ENCODE data around the gene APBA1. TPM values are rescaled to one million over a fixed set of nuclear protein-coding genes. Genes with fewer than 3 reads are reported as not detected.
"Not testable (repeated sequence)": the region's sequence is repeated elsewhere in the genome, so short reads cannot be mapped to it uniquely, and the experiment has no call there.

Gene APBA1
- total RNA-seq, 1 donor from 2014 or later = 19.7 TPM

DNA sequence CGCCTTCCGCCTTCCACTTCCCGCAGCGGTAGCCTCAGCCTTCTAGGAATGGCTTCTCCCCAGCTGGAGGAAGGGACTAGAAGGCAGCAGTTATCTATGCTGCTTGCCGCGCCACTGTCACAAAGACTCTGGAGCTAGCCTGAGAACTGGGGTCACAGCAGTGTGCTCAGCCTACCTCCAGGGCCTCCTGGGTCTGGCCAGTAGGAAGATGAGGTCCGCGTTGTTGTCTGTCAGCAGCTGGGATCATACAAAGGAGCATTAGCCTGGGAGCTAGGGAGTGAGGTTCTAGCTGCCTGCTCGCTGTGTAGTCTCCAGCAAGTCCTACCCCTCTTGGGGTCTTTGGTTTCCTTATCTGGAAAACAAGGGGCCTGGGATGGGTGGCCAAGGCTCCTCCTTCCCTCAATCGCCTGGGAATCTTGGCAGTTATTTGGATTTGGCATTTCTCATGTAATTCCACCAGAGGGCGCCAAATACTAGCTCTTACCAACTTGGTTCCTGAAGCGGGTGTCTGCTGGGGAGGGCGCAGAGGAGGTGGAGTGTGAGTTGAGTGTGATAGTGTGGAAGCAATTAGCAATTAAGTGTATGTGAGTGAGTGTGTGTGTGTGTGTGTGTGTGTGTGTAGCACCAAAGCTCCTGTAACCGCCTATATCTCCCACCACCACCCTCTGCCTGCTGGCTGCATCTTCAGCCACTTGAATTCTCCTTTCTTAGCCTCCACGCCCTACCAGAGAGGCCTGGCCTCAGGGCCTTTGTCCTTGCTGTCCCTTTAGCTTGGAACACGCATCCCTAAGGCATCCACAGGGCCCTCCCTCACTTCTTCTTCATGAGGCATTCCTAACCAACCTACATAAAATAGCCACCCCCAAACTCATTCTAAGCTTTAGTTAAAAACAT lies 250.0 kb downstream of the APBA1 start:
- ATAC-seq = peak; percentile 98
- DNase-seq (ENCODE audit: low spot score) = peak; percentile 62

DNA sequence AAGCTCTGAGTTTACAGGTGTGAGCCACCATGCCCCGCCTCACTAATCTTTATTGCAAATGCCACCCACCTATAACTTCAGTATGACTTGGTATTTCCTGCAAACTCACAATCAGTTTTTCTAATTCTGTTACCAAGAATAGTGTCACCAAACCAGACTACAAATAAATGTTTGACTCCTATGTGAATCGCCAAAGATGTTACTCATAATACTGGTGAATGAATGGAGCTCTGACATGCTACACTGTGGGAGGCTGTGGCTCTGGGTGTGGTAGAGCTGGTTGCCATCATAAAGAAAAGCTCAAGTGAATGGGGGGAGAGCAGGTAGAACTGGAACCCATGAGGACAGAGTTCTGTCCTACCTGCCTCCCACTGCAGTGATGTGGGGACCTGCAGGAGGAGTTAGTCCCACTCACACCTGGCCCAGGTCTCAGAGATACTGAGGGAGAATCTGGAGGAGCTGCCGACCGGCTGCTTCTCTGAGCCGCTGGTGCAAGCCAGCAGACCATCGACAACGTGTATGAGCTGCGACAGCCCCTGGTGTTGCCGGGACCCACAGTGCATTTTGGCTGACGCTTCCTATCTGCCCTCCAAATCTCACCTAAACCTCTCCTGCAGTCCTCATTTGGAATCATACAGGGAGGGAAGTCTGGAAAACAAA lies 251.4 kb downstream of the APBA1 start:
- DNase-seq (ENCODE audit: low spot score) = no peak

DNA sequence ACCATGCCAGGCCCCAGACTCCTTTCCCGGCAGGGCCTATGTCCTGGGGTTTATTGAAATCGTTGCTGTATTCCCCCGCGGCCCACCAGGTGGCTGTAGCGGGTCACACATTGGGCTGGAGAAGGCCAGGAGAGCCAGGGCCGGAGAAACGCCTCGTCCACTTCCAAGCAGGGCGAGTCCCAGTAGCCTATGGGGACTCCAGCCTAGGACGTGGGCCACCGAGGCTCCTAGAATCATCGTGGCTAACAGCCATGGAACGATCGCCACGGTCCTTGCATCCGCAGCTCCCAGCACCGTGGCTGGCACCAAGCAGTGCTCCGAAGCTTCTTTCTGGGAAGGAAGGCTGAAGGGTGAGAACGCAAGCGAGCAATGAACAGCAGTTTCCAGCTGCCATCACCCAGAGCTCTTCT lies 259.4 kb downstream of the APBA1 start:
- peak; percentile 75 for DNase-seq (ENCODE audit: low spot score)
- ATAC-seq = peak; percentile 100

More for the DNA sequence above, 251.4 kb downstream of the APBA1 start:
- no peak for ATAC-seq

GRCh38 chr9:69411931-69412740 lies 260.0 kb downstream of the APBA1 start:
- ATAC-seq (no peak), DNase-seq (ENCODE audit: low spot score) (no peak)

DNA sequence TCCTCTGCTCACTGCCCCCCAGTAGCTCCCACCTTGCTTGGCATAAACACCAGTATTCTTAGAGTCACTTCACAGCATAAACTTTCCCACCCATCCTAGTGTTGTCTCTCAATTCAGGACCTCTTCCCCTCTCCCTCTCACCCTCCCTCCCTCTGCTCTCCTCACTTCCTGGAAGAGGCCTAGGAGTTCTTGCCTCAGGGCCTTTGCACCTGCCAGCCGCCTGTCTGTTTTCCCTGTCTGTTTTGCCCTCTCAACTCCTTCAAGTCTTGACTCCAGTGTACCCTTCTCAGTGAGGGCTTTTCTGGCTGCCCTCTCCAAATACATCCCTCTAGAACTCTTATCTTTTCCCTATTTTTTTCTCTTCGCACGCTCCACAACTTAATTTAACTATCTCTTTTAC lies 260.9 kb downstream of the APBA1 start:
- ATAC-seq (no peak), DNase-seq (ENCODE audit: low spot score) (no peak)

DNA sequence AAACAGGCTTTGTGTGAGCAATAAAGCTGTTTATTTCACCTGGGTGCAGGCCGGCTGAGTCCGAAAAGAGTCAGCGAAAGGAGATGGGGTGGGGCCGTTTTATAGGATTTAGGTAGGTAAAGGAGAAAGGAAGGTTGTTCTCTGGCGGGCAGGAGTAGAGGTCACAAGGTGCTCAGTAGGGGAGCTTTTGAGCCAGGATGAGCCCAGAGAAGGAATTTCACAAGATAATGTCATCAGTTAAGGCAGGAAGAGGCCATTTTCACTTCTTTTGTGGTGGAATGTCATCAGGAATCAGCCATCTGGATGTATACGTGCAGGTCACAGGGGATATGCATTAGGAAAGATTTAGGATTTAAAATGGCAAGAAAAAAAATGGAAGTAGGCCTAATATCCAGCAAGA lies 262.2 kb downstream of the APBA1 start:
- DNase-seq (ENCODE audit: low spot score); ATAC-seq: not testable (repeated sequence)

- ATAC-seq (no peak), DNase-seq (ENCODE audit: low spot score) (no peak)
Measured at GRCh38 chr9:69400470-69400869, 271.7 kb downstream of the APBA1 start.

GRCh38 chr9:69397384-69398214 lies 274.6 kb downstream of the APBA1 start:
- ATAC-seq = no peak
- DNase-seq (ENCODE audit: low spot score) = no peak

GRCh38 chr9:69396759-69397158 lies 275.4 kb downstream of the APBA1 start:
- ATAC-seq (no peak), DNase-seq (ENCODE audit: low spot score) (no peak)

DNA sequence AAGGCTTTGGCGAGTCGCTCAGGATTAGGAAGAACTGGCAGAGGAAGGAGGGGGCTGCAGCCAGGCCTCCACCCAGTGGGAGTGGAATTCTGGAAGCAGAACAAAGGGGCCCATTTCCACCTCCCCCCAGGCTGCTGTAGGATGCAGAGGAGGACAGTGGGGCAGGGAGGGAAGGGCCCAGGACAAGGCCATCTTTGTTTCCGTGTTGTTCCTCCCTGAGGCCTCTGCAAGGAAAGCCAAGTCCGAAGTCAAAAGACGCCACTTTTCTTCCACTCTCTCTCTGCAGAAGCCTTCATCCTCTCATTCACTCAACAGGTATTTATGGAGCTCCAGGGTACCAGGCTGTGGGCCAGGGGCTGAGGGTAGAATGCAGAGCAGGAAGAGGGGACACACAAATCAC lies 276.5 kb downstream of the APBA1 start:
- no peak for DNase-seq (ENCODE audit: low spot score)

DNA sequence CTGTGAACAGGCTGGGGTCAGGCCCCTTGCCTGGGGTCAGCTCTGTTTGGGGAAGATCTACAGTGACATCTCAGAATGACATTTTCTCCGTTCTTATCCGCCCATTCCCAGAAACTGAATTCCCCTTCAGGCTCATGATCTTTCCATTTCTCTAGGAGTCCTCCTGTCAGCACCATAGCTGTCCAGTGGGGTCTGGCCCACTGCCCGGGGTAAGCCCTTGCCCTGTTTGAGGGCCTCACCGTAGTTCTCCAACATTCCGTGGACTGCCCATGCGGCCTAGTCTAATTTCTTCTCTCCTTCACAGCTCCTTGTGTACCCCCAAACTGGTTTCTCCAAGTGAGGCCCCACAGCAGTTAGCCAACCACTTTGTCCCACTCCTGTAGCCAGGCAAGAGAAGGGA lies 278.7 kb downstream of the APBA1 start:
- no peak for DNase-seq (ENCODE audit: low spot score)
- no peak for ATAC-seq

More for the DNA sequence above, 276.5 kb downstream of the APBA1 start:
- no peak for ATAC-seq

DNA sequence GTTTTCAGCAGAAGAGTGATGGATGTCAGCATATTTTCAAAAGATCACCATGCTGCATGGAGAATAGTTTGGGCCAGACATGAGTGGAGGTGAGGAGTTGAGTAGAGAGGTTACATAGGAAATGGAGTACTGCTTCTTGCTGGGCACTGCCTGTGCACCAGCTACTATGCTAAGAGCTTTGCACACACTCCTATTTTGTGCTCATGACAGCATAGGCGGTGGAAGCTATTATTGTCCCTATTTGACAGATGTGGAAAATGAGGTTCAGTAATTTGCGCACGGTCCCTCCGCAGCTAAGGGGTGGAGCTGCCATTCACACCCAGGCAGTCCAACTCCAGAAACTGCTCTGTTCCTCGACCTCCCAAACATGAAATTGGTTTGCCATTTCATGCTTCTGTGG lies 279.3 kb downstream of the APBA1 start:
- no peak for DNase-seq (ENCODE audit: low spot score)
- ATAC-seq = no peak

GRCh38 chr9:69391946-69392345 lies 280.2 kb downstream of the APBA1 start:
- DNase-seq (ENCODE audit: low spot score) (no peak), ATAC-seq (no peak)

- no peak for DNase-seq (ENCODE audit: low spot score)
Measured at GRCh38 chr9:69391487-69391886, 280.7 kb downstream of the APBA1 start.

GRCh38 chr9:69389437-69389995 lies 282.7 kb downstream of the APBA1 start:
- DNase-seq (ENCODE audit: low spot score) (no peak), ATAC-seq (no peak)

More at GRCh38 chr9:69391487-69391886, 280.7 kb downstream of the APBA1 start:
- ATAC-seq = no peak

- DNase-seq (ENCODE audit: low spot score) (no peak), ATAC-seq (no peak)
Measured at GRCh38 chr9:69388596-69388995, 283.6 kb downstream of the APBA1 start.

GRCh38 chr9:69386651-69387050 lies 285.5 kb downstream of the APBA1 start:
- DNase-seq (ENCODE audit: low spot score) = no peak
- no peak for ATAC-seq

DNA sequence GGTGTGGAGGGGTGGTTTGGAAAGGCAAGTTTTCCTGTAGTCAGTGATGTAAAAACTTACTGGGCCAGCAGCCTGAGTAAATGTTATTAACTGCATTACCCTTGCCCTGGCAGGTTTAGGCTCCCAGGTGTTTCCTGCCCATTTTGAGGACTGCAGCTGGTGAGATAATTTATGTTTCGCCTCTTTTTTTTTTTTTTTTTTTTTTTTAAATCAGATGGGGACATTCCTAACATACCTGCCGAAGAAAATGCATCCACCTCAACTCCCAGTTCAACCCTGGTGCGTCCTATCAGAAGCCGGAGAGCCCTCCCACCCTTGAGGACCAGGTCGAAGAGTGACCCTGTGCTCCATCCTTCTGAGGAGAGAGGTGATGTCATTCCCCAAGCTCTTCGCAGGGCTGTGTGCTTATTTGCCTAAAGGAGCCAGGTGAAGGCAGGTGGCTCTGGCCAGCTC lies 286.6 kb downstream of the APBA1 start:
- no peak for ATAC-seq

GRCh38 chr9:69382135-69382534 lies 290.0 kb downstream of the APBA1 start:
- no peak for DNase-seq (ENCODE audit: low spot score)
- ATAC-seq = no peak

More for the DNA sequence above, 286.6 kb downstream of the APBA1 start:
- no peak for DNase-seq (ENCODE audit: low spot score)

GRCh38 chr9:69380811-69381210 lies 291.4 kb downstream of the APBA1 start:
- ATAC-seq = no peak

More at GRCh38 chr9:69380811-69381210, 291.4 kb downstream of the APBA1 start:
- no peak for DNase-seq (ENCODE audit: low spot score)

Measured in left lobe of liver (tissue), 2 donors.